NCI-H510A (cell line): Measurements from ENCODE around the gene XBP1.
"Not testable (repeated sequence)": the region's sequence is repeated elsewhere in the genome, so short reads cannot be mapped to it uniquely, and the experiment has no call there.

Source experiments
- DNase-seq: peaks from one replicate; lab custom pipeline; 2025; lab: John Stamatoyannopoulos, UW

XBP1 gene

DNA sequence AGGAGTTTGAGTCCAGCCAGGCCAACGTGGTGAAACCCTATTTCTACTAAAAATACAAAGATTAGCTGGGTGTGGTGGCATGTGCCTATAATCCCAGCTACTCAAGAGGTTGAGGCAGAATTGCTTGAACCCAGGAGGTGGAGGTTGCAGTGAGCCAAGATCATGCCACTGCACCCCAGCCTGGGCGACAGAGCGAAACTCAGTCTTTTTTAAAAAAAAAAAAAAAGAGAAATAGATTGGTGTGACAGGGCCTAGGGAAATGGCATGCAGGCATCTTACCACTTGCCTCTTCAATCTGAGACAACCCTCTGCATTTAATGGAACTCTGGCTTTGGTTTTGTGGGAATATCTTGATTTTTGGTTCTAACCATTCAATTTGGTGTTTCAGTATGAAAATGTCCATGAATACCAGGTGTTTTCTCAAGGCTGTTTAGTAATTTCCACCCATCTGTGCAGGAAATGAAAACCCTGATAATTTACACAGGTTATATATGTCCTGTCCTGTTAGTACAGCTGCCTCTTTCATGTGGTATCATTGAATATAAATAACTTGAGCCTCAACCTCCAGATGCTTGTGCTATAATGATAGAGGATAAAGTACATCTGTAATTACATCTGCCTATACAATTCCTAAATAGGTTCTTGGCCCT, 8.4 kb downstream of the XBP1 start:
- no peak for DNase-seq

DNA sequence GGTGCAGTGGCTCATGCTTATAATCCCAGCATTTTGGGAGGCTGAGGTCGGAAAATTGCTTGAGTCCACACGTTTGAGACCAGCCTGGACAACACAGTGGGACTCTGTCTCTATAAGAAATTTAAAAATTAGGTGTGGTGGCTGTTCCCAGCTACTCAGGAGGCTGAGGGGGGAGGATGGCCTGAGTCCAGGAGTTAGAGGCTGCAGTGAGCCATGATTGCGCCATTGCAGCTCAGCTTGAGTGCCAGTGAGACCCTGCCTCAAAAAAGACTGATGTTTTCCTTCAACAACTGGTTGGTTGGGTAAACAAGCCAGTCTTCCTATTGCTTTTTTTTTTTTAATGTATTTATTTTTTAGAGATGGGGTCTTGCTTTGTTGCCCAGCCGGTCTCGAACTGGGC, 9.2 kb downstream of the XBP1 start:
- DNase-seq = no peak

GRCh38 chr22:28788601-28789000, 11.8 kb downstream of the XBP1 start:
- no peak for DNase-seq

DNA sequence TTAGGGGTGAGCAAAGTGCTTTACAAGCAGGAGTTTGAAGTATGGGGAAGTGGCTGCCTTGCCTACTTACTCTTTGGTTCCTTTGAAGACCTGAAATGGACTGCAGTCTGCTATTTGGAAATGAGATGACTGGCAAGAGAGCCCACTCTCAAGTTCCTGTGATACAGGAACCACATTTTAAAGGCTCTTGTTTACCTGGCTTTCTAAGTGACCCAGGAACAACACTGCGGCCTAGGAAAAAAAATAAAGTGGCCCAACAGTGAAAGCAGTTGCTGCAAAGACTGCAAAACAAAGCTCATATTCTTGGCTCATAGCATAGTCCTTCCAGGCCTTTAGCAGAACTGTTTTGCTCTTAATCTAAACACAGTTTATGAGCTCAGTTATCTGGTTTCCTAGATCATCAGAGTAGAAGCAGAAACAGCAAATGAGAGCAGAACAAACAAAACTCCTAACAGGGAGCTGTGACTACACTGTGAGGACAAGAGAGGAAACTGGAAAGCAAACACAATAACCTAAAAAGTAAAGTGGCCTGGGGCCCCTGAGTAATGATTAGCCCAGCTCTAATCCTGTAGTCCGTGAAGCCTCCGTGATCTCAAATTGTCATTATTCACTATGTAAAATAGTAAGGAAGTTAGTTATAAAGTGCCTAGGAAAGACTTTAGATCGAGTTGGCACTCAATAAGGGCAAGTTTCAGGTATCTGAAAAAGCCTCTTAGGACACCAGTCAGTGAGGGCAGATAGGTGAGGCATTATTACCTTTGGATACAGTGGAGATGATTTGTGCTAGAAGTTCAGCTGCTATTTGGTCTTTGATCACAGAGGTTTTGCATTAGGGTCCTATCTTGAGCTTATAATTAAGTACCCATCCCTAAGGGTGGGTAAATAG, 16.3 kb downstream of the XBP1 start:
- DNase-seq = peak; percentile 35

DNA sequence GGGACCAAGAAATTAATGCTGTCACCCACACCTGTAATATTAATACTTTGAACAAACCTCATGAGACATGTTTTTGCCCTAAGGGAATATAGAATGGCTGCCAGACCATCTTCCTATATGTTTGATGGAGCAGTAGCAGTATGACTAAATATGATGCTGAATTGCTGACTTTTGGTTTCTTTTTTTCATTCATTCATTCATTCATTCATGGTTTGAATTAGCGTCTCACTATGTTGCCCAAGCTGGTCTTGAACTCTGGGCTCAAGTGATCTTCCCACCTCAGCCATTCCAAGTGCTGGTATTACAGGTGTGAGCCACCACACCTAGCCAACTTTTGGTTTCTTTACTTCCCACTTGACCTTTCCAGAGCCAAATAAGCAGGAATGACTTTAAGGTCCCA, 20.1 kb downstream of the XBP1 start:
- DNase-seq = no peak

GRCh38 chr22:28779833-28780232, 20.5 kb downstream of the XBP1 start:
- DNase-seq = no peak

DNA sequence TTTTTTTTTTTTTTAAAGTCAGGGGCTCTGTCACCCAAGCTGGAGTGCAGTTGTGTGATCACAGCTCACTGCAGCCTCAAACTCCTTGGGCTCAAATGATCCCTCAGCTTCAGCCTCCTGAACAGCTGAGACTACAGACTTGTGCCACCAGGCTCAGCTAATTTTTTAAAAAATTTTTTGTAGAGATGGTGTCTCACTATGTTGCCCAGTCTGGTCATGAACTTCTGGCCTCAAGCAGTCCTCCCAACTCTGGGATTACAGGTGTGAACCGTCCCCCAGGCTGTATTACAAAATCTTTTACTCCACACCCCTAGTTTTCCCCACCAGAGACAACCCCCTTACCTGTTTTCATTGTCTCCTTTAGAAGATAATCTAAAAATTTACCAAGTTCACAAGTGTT, 26.0 kb downstream of the XBP1 start:
- no peak for DNase-seq

DNA sequence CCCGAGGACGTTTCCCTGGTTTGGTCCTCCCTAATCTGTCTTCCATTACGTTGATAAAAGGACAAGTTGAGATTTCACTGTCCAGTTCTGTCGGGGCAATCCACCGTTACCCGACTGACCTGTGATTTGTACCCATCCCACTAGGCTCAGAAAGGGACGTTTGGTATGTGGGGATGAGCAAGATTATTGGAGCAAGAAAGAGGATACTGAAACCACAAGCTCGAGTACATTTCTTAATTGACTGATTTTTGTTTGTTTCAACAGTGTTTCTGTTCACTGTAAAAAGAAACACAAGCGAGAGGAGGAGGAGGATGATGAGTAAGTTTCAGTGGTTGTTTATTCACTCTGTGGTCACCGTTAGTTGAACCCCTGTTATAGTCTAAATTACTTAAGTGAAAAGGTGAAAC, 26.9 kb downstream of the XBP1 start:
- DNase-seq = no peak

- peak; percentile 72 for DNase-seq
Measured at GRCh38 chr22:28772633-28773460, 27.5 kb downstream of the XBP1 start, which contains the start of gene CCDC117. Gene CCDC117, plus strand, starts transcription at chr22:28772695. Its CDS starts 155 bp downstream, at chr22:28772850.

DNA sequence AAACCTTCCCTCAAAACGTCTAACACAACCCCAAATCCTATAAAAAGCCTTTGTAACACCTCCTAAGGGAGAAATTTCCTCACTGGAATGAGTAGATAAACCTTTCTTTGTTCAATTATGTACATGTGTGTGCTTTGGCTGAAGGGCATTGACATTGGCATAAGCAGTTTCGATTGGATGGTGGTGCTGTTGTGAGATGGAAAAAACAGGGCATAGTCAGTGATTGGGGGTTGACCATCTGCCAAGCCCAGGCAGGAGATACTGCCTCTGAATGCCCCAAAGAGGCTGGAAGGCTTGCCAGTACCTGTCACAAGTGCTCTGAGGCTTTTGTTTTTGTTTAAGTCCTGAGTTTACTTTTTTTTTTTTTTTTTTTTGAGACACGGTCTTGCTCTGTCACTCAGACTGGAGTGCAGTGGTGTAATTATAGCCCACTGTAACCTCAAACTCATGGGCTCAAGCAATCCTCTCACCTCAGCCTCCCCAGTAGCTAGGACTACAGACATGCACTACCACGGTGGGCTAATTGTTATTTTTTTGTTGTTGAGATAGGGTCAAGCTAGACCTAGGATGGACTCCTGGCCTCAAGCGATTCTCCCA, 29.1 kb downstream of the XBP1 start:
- DNase-seq = no peak

DNA sequence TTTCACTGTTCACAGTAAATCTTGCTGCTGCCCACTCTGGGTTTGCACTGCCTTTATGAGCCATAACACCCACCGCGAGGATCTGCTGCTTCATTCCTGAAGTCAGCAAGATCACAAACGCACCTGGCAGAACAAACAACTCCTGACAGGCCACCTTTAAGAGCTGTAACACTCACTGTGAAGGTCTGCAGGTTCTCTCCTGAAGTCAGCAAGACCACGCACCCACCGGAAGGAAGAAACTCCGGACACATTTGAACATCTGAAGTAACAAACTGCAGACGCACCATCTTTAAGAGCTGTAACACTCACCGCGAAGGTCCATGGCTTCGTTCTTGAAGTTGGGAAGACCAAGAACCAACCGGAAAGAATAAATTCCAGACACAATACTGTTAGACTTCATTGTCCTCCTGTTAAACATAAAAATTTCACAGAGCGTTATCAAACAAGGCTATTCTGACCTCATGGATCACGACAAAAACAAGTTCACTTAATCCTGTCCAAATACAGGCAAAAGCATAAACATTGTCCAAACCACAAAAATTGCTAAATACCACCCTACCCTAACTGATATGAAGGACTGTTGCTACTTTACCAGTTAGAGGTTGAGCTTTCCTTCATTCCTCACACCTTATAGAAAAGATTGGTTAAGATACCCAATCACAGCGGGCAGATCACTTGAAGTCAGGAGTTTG, 30.8 kb downstream of the XBP1 start:
- DNase-seq = no peak

DNA sequence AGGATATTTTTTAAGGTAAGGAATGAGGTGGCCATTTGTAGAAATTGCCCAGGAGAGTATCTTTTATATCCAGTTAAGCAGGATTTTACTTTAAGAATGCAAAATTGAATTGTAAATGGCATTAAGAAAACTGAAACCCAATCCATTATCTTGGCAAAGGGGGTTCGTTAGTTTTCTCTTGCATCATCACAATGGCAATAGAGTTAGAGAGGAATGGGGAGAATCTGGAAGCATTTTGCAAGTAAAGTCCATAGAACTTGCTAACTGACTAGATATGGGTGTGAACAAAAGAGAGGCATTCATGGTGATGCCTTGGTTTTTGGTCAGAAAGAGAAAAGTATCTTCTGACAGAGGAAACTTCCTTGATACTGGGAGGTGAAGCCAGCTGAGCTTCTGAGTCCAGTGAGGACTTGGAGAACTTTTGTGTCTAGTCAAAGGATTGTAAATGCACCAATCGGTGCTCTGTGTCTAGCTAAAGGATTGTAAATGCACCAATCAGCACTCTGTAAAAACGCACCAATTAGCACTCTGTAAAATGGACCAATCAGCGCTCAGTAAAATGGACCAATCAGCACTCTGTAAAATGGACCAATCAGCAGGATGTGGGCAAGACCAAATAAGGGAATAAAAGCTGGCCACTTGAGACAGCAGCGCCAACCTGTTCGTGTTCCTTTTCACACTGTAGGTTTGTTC, 31.5 kb downstream of the XBP1 start:
- no peak for DNase-seq

GRCh38 chr22:28766628-28767027, 33.7 kb downstream of the XBP1 start:
- no peak for DNase-seq

GRCh38 chr22:28762000-28762399, 38.4 kb downstream of the XBP1 start:
- not testable (repeated sequence) for DNase-seq

DNA sequence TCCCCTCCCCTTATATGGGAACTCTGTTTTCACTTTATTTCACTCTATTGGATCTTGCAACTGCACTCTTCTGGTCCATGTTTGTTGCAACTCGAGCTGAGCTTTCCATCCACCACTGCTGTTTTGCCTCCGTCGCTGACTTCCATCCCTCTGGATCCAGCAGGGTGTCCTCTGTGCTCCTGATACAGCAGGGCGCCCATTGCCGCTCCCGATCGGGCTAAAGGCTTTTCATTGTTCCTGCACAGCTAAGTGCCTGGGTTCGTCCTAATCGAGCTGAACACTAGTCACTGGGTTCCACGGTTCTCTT, 39.0 kb downstream of the XBP1 start:
- no peak for DNase-seq

DNA sequence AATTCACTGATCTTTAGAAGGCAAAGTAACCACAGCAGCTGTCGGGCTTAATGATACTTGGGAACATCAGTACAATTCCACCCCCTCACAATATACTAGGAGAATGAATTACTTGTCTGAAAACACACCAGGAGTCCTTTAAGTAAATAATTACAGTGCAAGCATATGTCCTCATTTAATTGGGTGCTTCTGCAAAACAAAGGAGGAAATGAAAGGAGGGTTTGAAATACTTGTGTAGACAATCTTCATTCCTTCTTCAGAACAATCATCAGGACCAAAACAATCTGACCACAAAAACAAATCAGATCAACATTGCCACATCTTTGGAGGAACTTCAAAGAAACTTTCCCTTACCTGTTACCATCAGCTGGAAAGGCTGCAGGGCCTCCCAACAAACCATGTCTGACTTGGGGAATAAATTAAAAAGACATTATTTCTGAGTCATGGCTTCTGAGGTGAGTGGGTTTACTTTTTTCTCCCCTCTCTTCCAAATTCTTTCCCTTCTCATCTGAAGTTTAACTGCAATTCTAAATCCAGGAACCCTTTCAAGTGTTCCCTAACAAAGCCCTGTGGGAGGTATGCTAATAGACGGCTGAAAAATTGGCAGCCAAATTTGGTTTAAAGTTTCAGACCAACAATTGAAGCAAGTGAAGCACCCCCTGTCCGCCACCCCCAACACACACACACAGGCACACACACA, 40.4 kb downstream of the XBP1 start:
- DNase-seq = no peak

GRCh38 chr22:28754512-28754911, 45.9 kb downstream of the XBP1 start:
- DNase-seq = not testable (repeated sequence)

DNA sequence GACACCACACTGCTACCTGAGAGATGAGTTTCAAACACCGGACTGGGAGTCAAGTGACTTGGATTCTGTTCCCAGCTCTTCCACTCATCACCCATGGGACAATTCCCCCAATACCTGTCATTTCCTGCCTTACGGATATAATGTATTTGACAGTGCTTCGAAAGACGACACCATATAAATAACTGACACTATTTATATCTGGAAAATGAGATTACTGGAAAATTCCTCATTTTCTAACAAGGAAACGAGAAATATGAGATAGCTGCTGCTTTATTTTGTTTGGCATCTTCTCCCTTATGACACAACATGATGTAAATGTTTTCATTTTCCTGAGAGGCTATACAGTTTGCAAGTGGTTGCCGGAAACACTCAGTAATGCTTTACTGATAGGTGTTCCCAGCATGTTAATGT, 49.9 kb downstream of the XBP1 start:
- DNase-seq = no peak
